ENCODE measurements around the gene PRPF40B.

Gene PRPF40B

DNA sequence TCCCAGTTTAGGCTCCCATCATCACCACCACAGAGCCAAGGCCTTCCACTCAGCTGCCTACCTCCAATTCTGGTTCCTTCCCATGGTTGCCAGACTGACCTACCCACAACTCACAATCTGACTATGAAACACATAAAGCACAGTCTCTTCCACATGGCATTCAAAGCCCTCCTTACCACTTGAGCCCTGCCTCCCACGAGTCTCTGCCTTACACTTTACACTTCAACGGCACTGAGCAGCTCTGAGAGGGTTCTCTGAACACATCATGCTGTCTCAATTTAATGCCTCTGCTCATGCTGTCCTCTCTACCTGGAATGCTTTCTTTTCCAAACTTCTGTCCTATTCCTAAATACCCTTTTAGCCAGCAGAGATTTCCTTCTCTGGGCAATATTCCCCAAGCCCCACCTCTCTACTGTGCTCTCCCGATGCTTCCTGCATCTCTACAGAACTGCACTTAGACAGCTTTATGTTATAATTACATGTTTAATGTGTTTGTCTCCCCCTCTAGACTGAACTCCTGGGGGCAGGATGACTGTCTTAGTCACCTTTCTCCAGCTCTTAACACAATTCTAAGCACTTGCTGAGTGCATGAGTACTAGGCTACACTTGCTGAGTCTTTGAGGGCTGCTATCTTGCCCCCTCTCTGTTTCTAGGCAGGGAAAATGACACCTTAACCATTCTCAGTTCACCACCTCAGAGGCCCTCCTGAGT, 60.4 kb downstream of the PRPF40B start:
- DNase-seq (ENCODE audit: low read depth, low spot score), result no peak

DNA sequence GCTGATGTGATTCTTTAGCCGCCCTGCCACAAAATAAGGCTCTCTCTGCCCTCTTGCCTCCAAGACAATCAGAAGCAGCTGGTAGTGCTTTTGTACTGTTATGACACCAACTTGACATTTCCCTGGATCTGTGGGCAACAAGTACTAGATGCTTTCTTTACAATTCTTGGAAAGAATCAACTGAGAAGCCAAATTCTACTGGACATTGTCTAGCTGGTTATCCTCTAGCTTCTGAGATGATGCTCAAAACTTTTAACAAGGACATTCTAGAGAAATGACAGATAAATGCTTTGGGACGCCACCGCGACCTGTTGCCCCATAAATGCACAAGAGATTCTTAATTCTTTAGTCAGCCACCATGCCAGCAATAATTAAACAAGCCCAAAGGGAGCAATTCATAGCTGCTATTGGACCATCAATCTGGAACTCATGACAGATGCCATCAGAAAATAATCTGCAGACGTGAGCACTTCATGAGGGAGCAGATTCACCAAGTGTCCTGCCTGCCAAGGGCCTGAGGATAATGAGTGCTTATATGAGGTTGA, 61.0 kb downstream of the PRPF40B start:
- DNase-seq (ENCODE audit: low read depth, low spot score), result no peak

DNA sequence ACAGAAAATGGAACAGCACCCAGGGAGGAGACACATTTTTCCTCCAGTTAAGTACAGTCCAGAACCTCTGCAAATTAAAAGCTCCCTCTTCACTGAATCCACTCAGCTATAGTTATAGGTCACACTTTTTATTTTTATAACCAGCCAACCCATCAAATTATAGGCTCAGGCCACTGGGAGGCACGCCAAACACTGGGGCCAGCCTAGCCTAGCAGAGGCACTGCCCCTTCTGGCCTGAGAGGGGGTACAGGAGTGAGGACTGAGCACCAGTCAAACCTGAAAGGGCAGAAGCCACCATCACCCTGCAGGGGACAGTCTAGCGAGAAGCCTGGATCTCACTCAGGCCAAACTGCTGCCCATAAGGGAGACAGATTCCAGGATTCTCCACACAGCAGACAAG, 64.6 kb downstream of the PRPF40B start:
- DNase-seq (ENCODE audit: low read depth, low spot score), result no peak

DNA sequence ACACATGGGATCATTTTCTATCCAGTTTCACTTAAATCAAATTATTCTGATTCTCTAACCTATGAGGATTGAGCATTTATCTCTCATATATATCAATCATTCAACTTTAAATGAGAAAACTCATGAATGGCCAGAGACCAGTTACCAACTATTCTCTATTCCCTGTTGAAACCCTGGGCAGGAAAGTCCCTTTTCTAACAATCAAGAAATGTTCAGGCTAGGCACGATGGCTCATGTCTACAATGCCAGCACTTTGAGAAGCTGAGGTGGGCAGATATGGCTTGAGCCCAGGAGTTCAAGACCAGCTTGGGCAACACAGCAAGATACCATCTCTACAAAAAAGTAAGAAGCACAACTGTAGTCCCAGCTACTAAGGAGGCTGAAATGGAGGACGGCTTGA, 65.9 kb downstream of the PRPF40B start:
- no peak for DNase-seq (ENCODE audit: low read depth, low spot score)

DNA sequence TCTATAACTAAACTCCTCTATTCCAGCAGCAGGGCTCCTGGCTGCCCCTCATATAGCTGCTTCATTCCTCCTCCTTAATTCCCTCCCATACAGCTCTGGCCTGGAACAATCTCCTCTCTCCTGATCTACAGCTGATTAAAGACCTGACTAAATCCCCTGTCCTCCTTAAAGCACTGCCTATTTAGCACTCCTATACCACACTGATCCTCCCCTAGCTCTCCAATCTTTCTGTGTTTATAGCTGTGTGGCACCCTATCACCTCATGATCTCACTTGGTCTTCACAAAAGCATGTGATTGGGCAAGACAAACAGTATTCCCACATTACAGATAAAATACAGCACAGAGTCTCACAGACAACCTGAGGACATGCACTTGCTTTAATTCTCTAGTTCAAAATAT, 66.4 kb downstream of the PRPF40B start:
- no peak for DNase-seq (ENCODE audit: low read depth, low spot score)

DNA sequence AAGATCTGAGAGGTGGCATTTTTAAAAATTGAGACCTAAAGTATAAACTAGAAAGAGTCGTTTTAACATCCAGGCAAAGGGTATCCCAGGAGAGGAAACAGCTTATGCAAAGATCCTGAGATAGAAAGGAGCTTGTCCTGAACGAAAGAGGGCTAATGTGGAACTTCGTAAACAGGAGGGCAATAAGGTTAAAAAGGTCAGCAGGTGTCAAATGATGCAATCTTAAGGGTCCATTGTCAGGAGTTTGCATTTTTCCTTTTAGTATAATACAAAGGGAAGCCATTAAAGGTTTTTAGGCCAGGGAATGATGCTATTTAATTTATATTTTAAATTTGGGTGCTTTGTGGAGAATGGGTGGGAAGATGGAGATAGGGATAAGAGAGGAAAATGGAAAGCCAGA, 69.5 kb downstream of the PRPF40B start:
- DNase-seq (ENCODE audit: low read depth, low spot score), result no peak

DNA sequence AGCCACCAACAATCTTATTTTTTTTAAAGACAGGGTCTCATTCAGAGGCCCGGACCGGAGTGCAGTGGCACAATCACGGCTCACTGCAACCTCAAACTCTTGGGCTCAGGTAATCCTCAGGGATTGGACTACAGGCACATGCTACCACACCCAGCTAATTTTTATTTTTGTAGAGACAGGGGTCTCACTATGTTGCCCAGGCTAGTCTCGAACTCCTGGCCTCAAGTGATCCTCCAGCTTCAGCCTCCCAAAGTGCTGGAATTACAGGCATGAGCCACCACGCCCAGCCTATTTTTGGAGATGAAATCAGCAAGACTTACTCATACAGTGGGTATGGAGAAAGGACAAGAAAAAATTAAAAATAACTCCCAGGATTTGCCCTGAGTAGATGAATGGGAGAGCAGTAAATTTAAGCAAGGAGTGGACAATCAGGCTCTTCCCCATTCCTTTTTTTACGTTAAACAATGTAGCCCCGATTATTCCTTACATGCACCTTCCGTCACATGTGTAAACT, 70.6 kb downstream of the PRPF40B start:
- no peak for DNase-seq (ENCODE audit: low read depth, low spot score)
